Large intestine (tissue), 3 donors: ENCODE data around the gene ZNF208. TPM values are rescaled to one million over a fixed set of nuclear protein-coding genes. Genes with fewer than 3 reads are reported as not detected.

ENCODE experiments used
- DNase-seq, 2 donors: peaks; one replicate each; pipeline versions ENCODE4 v3.0.0 to v3.0.0-alpha.2; 2013
- H3K27ac ChIP-seq: one replicate; pipeline ENCODE4 v1.5.1; 2013; ENCODE audit warnings: low read length
- H3K27me3 ChIP-seq: 2 replicates; pipeline ENCODE4 v1.6.1; 2013; ENCODE audit warnings: low read length; ENCODE audit not compliant: control insufficient read depth, insufficient read depth
- H3K36me3 ChIP-seq: 2 replicates; pipeline ENCODE4 v1.6.1; 2013; ENCODE audit warnings: low read length; ENCODE audit not compliant: control insufficient read depth, insufficient read depth
- H3K4me1 ChIP-seq: one replicate; pipeline ENCODE4 v1.6.1; 2013; ENCODE audit warnings: low read length; ENCODE audit not compliant: control insufficient read depth, insufficient read depth
- H3K4me3 ChIP-seq: one replicate; pipeline ENCODE4 v1.5.1; 2013; ENCODE audit warnings: low read length
- H3K9me3 ChIP-seq: one replicate; pipeline ENCODE4 v1.6.1; 2013; ENCODE audit warnings: mild to moderate bottlenecking, low read depth, low read length, moderate library complexity; ENCODE audit not compliant: control insufficient read depth
- WGBS: methylation state at CpG from one replicate; pipeline ENCODE4 v1.1.5; 2013; ENCODE audit warnings: low lambda C conversion rate; ENCODE audit not compliant: insufficient coverage; 5-methylcytosine and 5-hydroxymethylcytosine counted together
- polyA plus RNA-seq: library from polyadenylated mRNA; unstranded; fragments of 120-200 nt; gene quantifications from one replicate; pipeline ENCODE4 v1.2.1, GENCODE V29; 2013

Gene ZNF208
- polyA plus RNA-seq, 1 donor: 0.87 TPM

GRCh38 chr19:21922276-21922675 lies 88.5 kb downstream of the ZNF208 start:
- H3K4me1 ChIP-seq: no peaks in the 10 kb centered on the region
- no peak overlapping the region for H3K4me3 ChIP-seq
- no peak overlapping the region for H3K27ac ChIP-seq
- no CpG with 5 or more reads among the region's 2 CpGs for WGBS
- no peaks in the 10 kb centered on the region for H3K27me3 ChIP-seq
- DNase-seq: no peak
- H3K9me3 ChIP-seq: no peaks in the 10 kb centered on the region
- H3K36me3 ChIP-seq: no peaks in the 10 kb centered on the region

DNA sequence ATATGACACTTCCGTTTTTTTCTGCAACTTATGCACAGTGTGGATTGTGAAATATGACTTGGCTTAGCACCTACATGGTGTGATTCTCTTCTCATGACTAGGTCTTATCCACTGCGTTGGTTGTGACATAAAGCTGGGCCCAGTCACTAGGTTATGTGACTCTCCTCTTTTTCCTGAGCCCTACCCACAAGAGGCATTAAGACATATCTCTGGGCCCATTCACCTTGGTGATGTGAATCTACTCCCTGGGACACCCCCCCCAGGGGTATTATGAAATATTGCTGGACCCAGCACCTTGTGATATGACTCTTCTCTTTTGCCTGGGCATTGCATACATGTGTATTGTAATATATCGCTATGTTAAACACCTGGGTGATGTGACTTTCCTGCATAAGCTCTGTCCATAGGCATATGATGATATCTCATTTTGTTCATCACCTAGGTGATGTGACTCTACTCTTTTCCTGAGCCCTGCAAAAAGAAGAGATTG lies 89.0 kb downstream of the ZNF208 start:
- H3K27ac ChIP-seq: no peak overlapping the region
- H3K9me3 ChIP-seq: no peaks in the 10 kb centered on the region
- H3K36me3 ChIP-seq: no peaks in the 10 kb centered on the region
- H3K4me3 ChIP-seq: no peak overlapping the region
- no peaks in the 10 kb centered on the region for H3K4me1 ChIP-seq
- DNase-seq: no peak
- WGBS: no CpG with 5 or more reads among the region's 3 CpGs
- no peaks in the 10 kb centered on the region for H3K27me3 ChIP-seq

DNA sequence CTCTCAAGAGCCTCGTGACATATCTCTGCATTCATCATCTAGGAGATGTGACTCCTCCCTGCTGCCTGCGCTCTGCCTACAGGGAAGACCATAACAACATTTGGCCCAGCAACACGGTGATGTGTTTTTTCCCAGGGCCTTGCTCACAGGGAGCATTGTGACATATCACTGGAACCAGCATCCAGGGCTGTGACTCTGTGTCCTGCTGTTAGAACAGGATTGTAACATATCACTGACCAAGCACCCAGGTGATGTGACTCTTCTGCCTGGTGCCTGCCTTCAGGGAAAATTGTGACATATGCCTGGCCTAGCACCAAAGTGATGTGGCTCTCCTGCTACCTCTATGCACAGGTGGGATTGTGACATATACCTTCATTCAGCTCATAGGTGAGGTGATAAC lies 95.3 kb downstream of the ZNF208 start:
- no peak overlapping the region for H3K27ac ChIP-seq
- H3K4me3 ChIP-seq: no peak overlapping the region
- H3K4me1 ChIP-seq: no peaks in the 10 kb centered on the region
- H3K9me3 ChIP-seq: no peaks in the 10 kb centered on the region
- H3K36me3 ChIP-seq: no peaks in the 10 kb centered on the region
- DNase-seq: no peak
- no CpG with 5 or more reads among the region's 3 CpGs for WGBS
- H3K27me3 ChIP-seq: no peaks in the 10 kb centered on the region

DNA sequence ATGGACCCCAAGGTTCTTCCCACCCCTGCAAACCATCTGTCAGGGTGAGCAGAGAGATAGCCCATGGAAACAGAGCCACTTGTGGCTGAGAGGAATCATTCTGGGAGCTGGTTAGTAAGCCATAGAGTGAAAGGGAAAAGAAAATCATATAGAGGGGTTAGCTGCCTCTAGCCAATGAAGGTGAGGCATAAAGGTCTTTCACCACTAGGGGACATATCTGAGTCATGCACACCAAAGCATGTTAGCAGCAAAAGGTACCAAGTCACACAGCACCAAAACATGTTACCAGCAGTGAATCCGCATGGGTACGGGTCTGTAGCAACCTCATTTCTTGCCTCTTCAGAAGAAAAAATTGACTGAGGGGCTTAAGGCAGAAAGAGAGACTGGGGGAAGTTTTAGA lies 98.1 kb downstream of the ZNF208 start:
- DNase-seq: no peak
- WGBS: no CpG with 5 or more reads among the region's 2 CpGs
- H3K36me3 ChIP-seq: no peaks in the 10 kb centered on the region

GRCh38 chr19:21910318-21910717 lies 100.4 kb downstream of the ZNF208 start:
- Histone ChIP-seq H3K9me3 (no peaks in the 10 kb centered on the region), H3K4me3 (no peak overlapping the region), H3K27me3 (no peaks in the 10 kb centered on the region), H3K4me1 (no peaks in the 10 kb centered on the region), H3K27ac (no peak overlapping the region), H3K36me3 (no peaks in the 10 kb centered on the region)
- WGBS: no CpG with 5 or more reads among the region's 2 CpGs
- DNase-seq: no peak

More for the DNA sequence above, 98.1 kb downstream of the ZNF208 start:
- Histone ChIP-seq H3K4me3 (no peak overlapping the region), H3K27ac (no peak overlapping the region), H3K27me3 (no peaks in the 10 kb centered on the region), H3K4me1 (no peaks in the 10 kb centered on the region), H3K9me3 (no peaks in the 10 kb centered on the region)

DNA sequence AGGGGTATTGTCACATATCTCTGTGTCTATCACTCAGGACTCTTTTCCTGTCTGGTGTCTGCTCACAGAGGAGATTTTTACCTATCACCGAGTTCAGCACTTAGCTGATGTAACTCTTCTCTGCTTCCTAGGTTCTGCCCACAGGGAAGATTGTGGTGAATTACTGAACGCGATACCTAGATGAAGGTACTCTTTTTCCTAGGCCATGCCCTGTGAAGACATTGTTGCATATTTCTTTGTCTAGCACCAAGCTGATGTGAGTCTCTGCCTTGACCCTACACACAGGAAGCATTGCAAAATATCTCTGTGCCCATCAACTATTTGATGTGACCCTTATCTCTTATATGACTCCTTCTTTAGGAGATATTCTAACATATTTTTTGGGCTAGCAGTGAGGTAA lies 102.7 kb downstream of the ZNF208 start:
- H3K4me3 ChIP-seq: no peak overlapping the region
- no peaks in the 10 kb centered on the region for H3K36me3 ChIP-seq
- H3K27me3 ChIP-seq: no peaks in the 10 kb centered on the region
- no peaks in the 10 kb centered on the region for H3K4me1 ChIP-seq
- no peak for DNase-seq
- H3K9me3 ChIP-seq: no peaks in the 10 kb centered on the region
- no peak overlapping the region for H3K27ac ChIP-seq
- no CpG with 5 or more reads among the region's 3 CpGs for WGBS

GRCh38 chr19:21907516-21907915 lies 103.2 kb downstream of the ZNF208 start:
- Histone ChIP-seq H3K4me3 (no peak overlapping the region), H3K4me1 (no peaks in the 10 kb centered on the region), H3K27me3 (no peaks in the 10 kb centered on the region), H3K36me3 (no peaks in the 10 kb centered on the region), H3K27ac (no peak overlapping the region), H3K9me3 (no peaks in the 10 kb centered on the region)
- DNase-seq: no peak
- WGBS: no CpG with 5 or more reads among the region's 4 CpGs

- Histone ChIP-seq H3K27me3 (no peaks in the 10 kb centered on the region), H3K4me1 (no peaks in the 10 kb centered on the region), H3K9me3 (no peaks in the 10 kb centered on the region), H3K4me3 (no peak overlapping the region), H3K36me3 (no peaks in the 10 kb centered on the region), H3K27ac (no peak overlapping the region)
- DNase-seq: no peak
- WGBS: 100% methylated on average over 1 of the region's 1 CpG
Measured at GRCh38 chr19:21902571-21902970, 108.2 kb downstream of the ZNF208 start.

DNA sequence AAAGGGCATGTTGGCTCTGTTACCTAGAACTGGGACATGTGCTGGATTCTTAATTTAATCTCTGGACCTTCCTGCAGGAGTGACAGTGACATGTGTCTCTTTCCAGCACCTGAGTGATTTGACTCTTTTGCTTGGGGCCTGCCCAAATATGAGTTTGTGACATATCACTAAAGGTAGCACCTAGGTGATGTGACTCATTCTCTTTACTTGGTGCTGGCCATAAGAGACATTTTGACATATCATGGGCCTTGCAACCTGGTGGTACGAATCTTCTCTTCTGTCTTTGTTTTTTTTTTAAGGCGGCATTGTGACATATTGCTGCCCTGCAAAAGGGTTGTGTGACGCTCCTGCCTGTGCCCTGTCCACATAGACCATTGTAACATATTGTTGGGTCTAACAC lies 108.9 kb downstream of the ZNF208 start:
- Histone ChIP-seq H3K27me3 (no peaks in the 10 kb centered on the region), H3K27ac (no peak overlapping the region), H3K9me3 (no peaks in the 10 kb centered on the region), H3K36me3 (no peaks in the 10 kb centered on the region), H3K4me3 (no peak overlapping the region), H3K4me1 (no peaks in the 10 kb centered on the region)
- WGBS: no CpG with 5 or more reads among the region's 3 CpGs
- DNase-seq: no peak

DNA sequence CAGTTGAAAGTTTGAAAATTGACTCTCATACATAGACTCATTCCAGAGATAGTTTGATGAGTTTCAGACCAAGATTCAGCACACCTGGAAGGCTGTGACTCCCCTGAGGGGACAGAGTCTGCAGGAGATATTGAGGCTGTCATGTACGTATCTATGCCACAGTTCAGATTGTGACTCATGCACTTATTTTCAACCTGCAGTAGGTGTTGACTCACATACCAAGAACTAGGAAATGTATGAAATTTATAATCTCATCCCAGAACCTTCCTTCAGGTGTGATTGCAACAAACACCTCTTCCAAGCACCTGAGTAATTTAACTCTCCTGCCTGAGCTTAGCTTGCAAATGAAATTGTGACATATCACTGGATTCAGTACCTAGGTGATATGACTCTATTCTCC lies 110.3 kb downstream of the ZNF208 start:
- H3K9me3 ChIP-seq: no peaks in the 10 kb centered on the region
- H3K4me1 ChIP-seq: no peaks in the 10 kb centered on the region
- no peak overlapping the region for H3K27ac ChIP-seq
- WGBS: no CpG with 5 or more reads among the region's 1 CpG
- no peaks in the 10 kb centered on the region for H3K27me3 ChIP-seq
- no peak for DNase-seq
- H3K4me3 ChIP-seq: no peak overlapping the region
- H3K36me3 ChIP-seq: no peaks in the 10 kb centered on the region

DNA sequence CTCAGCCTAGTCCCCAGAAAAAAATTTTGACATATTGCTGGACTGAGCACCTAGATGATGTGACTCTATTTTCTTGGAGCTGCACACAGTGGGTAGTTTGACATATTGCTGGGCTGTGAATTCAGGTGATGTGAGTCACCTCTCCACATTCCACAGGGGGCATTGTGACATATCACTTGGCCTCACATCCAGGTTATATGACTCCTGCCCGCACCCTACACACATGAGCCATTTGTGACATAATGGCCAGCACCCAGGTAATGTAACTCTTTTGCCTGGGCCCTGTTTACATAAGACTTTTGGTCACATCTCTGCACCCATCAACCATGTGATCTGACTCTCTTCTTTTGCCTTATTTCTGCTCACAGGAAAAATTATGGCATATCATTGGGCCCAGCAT lies 119.7 kb downstream of the ZNF208 start:
- Histone ChIP-seq H3K4me1 (no peaks in the 10 kb centered on the region), H3K9me3 (no peaks in the 10 kb centered on the region), H3K27me3 (no peaks in the 10 kb centered on the region), H3K4me3 (no peak overlapping the region), H3K27ac (no peak overlapping the region), H3K36me3 (no peaks in the 10 kb centered on the region)
- DNase-seq: no peak
- no CpG with 5 or more reads among the region's 1 CpG for WGBS
